HG03520 (cell line): ENCODE results near the gene CST8.

Source experiments
- ATAC-seq: cut with Tn5 transposase; IDR thresholded peaks from one replicate; pipeline ENCODE4 v1.9.1; 2021; ENCODE audit warnings: mild to moderate bottlenecking, moderate library complexity; ENCODE audit not compliant: unreplicated experiment

Gene CST8

DNA sequence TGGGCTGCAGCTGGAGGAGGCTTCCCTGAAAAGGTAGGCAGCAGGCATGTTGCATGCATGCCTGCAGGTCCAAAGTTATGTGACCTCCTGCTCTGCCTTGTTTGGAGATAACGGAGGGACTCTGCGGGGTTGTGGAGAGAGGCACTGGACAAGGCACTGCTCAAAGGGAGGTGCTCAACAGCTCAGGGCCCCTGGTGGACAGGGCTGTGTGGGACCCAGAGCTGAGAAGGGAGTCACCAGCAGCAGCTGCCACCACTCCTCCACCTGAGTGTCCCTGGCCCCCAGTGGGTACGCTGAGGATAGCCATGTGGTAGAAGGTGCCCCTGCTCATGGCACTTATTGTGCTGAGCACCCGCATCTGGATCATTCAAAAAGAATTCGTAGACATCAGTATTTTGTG is 15.5 kb upstream of the CST8 start:
- ATAC-seq: no peak

DNA sequence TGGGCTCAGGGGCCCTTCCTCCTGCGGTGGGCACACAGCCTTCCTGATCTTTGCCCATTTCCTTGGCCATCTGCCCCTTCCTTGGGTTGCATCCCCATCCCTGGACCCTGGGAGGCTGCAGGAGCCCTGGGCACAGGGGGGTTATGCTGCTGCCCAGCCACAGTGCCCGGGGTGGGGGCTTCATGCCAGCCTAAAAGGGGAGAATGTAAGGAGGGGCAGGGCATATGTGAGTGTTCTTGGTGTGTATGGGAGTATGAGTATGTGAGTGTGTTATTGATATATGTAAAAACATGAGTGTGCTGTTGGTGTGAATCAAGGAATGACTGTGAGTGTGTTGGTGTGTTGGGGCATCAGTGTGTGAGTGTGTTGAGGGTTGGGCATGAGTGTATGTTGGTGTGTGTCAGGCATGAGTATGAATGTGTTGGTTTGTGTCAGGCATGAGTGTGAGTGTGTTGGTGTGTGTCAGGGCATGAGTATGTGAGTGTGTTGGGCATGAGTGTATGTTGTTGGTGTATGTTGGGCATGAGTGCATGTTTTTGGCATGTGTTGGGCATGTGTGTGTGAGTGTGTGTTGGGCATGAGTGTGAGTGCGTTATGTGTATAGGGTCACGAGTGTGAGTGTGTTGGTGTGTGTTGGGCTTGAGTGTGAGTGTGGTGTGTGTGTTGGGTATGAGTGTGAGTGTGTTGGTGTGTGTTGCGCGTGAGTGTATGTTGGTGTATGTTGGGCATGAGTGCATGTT is 14.7 kb upstream of the CST8 start:
- no peak for ATAC-seq

DNA sequence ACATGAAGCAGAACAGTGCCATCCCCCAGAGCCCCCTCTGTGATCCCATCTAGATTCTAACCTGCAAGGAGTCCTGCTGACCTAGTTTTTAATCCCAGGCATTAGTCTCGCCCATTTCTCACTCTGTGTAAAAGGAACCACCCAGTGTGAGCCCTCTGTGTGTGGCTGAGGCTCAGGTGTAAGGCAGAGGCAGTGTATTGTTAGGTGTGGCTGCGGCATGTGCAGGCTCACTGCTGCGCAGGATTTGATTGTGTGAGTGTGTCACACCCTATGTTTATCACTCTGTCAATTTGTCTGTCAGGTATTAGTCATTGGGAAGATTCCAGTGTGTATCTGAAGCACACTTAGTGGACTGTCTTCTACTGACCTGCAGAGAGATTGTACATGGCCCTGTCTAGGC is 13.7 kb upstream of the CST8 start:
- no peak for ATAC-seq

GRCh38 chr20:23479043-23479442 is 11.9 kb upstream of the CST8 start:
- ATAC-seq: no peak

GRCh38 chr20:23482138-23482537 is 8.8 kb upstream of the CST8 start:
- no peak for ATAC-seq

GRCh38 chr20:23484081-23484480 is 6.8 kb upstream of the CST8 start:
- ATAC-seq: no peak

DNA sequence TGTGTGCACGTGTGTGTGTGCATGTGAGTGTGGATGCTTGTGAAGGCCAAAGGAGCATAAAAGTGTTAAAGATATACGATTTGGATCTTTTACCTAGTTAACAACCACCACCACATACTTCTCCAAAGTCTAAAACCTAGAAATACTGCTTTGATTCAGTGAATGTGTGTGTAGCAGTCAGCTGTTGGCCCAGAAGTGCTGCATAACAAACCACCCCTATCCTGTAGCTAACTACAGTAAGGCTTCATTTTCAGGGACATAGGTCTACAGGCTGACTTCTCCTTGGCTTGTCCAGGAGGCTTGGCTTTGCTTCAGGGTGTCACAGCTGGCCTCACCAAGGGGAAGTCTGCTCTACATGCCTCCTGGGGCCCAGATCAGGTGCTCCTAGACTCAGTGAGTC is 2.4 kb upstream of the CST8 start:
- ATAC-seq: no peak

GRCh38 chr20:23488996-23489395 is 1.9 kb upstream of the CST8 start:
- ATAC-seq: no peak

- no peak for ATAC-seq
These were observed 1.4 kb downstream of the CST8 start for GRCh38 chr20:23492292-23492691.

GRCh38 chr20:23493172-23493772 is 2.4 kb downstream of the CST8 start:
- no peak for ATAC-seq

DNA sequence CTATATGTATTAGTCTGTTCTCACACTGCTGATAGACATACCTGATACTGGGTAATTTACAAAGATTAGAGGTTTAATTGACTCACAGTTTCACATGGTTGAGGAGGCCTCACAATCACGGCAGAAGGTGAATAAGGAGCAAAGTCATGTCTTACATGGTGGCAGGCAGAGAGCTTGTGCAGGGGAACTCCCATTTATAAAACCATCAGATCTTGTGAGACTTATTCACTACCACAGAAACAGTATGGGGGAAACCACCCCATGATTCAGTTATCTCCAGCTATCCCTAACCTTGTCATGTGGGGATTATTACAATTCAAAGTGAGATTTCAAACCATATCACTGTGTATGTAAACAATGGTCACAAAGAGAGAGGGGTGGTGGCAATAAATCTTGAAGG is 6.6 kb downstream of the CST8 start:
- no peak for ATAC-seq

DNA sequence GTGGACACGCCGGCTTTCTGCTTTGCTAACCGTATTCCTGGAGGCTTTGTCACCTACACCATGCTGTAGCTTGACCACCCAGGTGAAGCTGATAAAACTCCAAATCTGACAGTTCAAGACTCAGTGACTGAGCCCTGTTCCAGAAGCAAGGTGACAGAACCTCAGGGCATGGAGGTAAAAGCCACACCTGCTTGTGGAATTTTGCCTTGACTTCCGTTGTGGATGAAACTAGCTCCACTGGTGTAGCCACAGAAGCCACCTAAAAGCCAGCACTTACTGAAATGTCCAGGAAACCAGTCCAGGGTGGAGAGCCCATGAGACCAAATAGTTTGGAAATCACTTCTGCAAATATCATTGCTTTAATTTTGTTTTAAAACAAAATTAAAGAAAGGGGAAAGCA is 11.0 kb downstream of the CST8 start:
- no peak for ATAC-seq

- ATAC-seq: no peak
These were observed 12.7 kb downstream of the CST8 start for GRCh38 chr20:23503649-23504048.

DNA sequence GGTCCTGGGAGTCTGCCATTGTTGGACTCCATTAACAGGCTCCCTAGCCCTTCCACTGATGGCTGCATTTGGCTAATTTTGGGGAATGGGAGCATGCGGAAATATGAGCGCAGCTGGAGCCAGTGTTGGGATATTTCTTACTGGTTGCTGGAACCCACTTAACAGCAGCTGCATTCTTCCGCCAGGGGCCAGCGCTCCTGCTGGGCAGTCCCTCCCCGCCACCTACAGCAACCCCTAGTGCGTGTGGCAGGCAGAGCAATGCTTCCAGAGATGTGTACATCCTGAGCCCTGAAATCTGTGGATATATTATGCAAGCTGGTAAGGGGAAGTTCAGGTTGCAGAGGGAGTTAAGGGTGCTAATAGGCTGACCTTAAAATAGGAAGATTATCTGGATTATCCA is 16.4 kb downstream of the CST8 start:
- no peak for ATAC-seq

GRCh38 chr20:23508449-23509229 is 17.7 kb downstream of the CST8 start:
- ATAC-seq: no peak

GRCh38 chr20:23509247-23509913 is 18.5 kb downstream of the CST8 start:
- no peak for ATAC-seq

DNA sequence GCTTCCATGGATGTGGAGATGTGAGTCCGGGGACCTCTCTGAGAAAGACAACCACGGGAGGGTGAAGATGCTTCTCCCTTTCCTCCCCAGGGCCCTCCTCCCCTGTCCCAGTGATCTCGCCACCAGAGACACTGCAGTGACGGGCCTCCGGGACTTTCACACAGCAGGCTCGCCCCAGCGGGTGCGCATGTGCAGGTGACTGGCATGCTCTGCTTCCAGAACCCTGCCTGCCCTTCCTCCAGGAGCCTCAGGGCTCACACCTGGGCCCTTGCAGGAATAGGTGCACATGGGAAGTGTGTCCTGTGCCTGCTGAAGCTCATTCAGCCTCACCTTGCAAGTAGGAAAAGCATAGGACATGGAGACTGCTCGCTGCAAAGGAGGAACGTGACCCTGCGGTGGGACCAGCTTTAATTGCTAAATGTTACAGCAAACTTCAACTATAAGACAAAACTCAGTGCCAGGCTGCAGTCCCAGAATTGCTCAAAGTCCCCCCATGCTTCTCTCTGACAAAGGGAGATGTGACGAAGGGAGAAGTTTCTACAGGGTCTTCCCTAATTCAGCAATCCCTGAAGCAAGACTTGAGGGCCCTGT is 19.2 kb downstream of the CST8 start:
- no peak for ATAC-seq

DNA sequence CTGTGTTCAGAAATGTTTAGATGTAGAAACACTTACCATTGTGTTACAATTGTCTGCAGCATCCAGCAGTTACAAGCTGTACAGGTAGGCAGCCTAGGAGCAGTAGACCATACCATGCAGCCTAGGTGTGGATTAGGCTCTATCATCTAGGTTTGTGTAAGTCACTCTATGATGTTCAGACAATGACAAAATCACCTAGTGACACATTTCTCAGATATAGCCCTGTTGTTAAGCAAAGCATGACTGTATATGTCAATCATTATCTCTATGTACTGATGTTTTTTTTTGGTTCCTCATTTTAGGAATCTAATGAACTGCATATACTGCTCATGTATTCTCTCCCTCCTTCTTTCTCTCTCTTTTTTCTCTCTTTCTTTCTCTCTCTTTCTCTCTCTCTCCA is 22.2 kb downstream of the CST8 start:
- peak; percentile 75 for ATAC-seq

- ATAC-seq: no peak
These were observed 23.9 kb downstream of the CST8 start for GRCh38 chr20:23514848-23515247.

DNA sequence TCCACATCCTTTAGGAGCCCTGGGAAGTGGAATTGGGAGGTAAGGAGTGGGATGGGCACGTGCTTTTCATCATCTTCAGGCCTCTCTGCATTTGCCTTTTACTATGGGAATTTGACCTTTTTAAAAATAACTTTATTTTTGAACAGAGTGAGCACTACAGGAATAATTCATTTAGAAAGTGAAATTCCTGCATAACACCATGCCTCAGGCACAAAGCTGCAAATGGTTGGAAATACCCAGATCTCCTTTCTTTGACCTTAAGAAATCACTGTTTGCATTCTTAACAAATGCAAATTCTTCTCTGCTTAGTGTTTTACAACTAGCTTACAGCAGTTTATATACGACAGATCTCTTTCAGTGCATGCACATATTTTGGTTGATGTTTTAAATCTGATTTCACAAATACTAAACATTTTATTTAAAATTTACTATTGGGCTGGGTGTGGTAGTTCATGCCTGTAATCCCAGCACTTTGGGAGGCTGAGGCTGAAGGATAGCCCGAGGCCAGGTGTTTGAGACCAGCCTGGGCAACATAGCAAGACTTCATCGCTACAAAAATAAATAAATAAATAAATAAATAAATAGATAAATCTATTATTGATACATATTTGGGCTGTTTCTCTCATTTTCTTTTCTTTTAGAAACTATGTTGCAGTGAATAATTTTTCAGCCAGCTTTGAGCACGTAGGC is 24.5 kb downstream of the CST8 start:
- ATAC-seq: no peak

GRCh38 chr20:23517719-23518118 is 26.8 kb downstream of the CST8 start:
- no peak for ATAC-seq
